ENCODE measurements around the gene FRMD4A.
"Not testable (repeated sequence)": the region's sequence is repeated elsewhere in the genome, so short reads cannot be mapped to it uniquely, and the experiment has no call there.

The FRMD4A gene

DNA sequence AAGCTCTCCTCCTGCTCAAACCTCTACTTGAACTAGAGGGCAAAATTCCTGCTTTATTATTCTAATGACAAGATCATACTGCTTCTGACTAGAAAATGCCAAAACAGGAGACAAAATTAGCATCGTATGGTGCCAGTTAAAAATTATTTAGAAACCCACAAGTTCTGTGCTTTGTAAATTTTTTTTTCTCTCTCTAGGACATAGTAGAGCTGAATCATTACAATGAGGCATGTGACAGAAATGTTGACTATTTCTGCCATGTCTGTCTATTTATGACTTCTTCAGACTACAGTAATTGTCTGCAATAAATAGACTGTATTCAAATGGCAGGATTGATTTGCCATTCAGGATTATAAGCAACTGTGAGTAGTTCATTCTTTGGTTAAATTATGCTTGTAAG lies 408.1 kb downstream of the FRMD4A start:
- TF ChIP-seq, protein P1, sequence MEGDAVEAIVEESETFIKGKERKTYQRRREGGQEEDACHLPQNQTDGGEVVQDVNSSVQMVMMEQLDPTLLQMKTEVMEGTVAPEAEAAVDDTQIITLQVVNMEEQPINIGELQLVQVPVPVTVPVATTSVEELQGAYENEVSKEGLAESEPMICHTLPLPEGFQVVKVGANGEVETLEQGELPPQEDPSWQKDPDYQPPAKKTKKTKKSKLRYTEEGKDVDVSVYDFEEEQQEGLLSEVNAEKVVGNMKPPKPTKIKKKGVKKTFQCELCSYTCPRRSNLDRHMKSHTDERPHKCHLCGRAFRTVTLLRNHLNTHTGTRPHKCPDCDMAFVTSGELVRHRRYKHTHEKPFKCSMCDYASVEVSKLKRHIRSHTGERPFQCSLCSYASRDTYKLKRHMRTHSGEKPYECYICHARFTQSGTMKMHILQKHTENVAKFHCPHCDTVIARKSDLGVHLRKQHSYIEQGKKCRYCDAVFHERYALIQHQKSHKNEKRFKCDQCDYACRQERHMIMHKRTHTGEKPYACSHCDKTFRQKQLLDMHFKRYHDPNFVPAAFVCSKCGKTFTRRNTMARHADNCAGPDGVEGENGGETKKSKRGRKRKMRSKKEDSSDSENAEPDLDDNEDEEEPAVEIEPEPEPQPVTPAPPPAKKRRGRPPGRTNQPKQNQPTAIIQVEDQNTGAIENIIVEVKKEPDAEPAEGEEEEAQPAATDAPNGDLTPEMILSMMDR (IDR thresholded peaks at IDR 0.05; ENCODE audit: low read depth, low read length, missing control alignments) = no peak
- H3K4me3 ChIP-seq (replicated peaks; ENCODE audit: low read depth, low read length) = no peak overlapping the region
- no peak for DNase-seq (ENCODE audit: extremely low read depth, low read depth)

DNA sequence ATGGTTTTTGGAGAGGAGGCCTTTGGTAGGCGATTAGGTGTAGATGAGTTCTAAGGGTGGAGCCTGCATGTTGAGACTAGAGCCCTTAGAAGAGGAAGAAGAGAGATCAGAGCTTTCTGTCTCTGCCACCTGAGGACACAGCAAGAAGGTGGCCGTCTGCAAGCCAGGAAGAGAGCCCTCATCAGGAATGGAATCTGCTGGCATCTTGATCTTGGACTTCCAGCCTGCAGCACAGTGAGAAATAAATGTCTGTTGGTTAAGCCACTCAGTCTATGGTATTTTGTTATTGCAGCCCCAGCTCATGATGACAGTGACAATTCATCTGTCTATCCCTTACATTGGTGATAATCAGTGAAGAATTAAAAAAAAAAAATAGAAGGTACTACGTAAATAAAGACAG lies 408.8 kb downstream of the FRMD4A start:
- TF ChIP-seq, protein P1 (IDR thresholded peaks at IDR 0.05; ENCODE audit: low read depth, low read length, missing control alignments) = no peak
- H3K4me3 ChIP-seq (replicated peaks; ENCODE audit: low read depth, low read length) = no peak overlapping the region
- no peak for DNase-seq (ENCODE audit: extremely low read depth, low read depth)

DNA sequence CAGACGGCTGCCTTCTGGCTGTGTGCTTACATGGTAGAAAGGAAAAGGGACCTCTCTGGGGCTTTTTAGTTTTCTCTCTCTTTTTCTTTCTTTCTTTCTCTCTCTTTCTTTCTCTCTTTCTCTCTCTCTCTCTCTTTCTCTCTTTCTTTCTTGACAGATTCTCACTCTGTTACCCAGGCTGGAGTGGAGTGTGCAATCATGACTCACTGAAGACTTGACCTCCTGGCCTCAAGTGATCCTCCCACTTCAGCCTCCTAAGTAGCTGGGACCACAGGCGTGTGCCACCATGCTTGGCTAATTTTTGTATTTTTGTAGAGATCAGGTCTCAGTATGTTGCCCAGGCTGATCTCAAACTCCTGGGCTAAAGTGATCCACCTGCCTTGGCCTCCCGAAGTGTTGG lies 409.6 kb downstream of the FRMD4A start:
- H3K4me3 ChIP-seq (replicated peaks; ENCODE audit: low read depth, low read length); DNase-seq (ENCODE audit: extremely low read depth, low read depth): not testable (repeated sequence)

DNA sequence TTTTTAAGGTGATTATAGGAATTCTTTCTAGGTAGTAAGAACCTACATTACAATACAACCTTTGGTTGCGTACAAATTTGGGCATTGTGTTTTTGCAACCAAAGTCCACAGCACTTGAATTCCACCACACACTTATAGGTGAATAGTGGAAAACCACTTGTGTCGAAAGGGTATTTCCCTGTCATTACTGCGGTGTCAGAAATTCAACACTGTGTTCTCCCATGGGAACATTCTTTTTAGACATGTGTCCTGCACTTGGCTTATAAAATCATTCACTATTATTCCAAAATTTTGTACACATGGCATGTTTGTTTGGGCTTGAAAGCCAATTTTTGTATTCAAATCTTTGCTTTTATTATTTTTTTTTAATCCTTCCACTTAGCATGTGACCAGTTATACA lies 410.3 kb downstream of the FRMD4A start:
- no peak for DNase-seq (ENCODE audit: extremely low read depth, low read depth)
- TF ChIP-seq, protein P1 (IDR thresholded peaks at IDR 0.05; ENCODE audit: low read depth, low read length, missing control alignments) = no peak
- no peak overlapping the region for H3K4me3 ChIP-seq (replicated peaks; ENCODE audit: low read depth, low read length)

DNA sequence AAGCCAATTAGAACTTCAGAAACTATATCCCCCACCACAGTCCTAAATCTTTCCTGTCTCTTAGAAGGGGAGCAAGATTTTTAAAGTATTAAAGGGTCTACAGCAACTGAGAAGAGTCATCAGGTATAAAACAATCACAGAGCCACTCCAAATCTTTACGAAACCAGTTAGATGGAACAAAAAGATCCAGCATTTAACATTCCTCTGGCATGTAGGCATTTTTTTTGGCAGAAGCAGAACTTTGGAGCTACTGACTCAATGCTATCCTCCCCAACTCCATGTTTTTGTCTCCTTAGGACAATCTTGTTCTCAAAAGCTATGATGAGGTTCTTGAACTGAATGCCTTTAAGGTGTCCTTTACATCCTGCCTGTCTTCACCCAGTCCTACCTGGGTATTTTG lies 410.7 kb downstream of the FRMD4A start:
- TF ChIP-seq, protein P1 (IDR thresholded peaks at IDR 0.05; ENCODE audit: low read depth, low read length, missing control alignments) = no peak

DNA sequence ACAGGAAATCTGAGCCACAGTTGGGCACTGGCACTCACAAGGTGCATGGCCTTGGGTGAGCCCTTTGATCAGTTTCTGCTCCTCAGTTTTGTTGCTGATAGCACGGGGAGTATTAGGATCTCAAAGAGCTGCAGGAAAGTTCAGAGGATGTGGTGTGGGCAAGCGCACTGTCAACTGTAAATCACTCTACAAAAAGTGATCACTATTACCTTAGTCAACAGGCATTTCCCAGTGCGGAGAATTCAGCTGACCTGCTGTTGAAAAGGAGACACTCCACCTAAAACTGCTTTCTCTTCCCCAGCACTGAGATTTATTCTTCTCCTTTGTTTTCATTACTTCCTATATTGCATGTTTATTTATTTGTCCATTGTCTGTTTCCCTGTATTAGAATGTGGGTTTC lies 412.9 kb downstream of the FRMD4A start:
- no peak overlapping the region for H3K4me3 ChIP-seq (replicated peaks; ENCODE audit: low read depth, low read length)
- TF ChIP-seq, protein P1 (IDR thresholded peaks at IDR 0.05; ENCODE audit: low read depth, low read length, missing control alignments) = no peak
- no peak for DNase-seq (ENCODE audit: extremely low read depth, low read depth)

More for the DNA sequence above, 410.7 kb downstream of the FRMD4A start:
- DNase-seq (ENCODE audit: extremely low read depth, low read depth) = no peak
- no peak overlapping the region for H3K4me3 ChIP-seq (replicated peaks; ENCODE audit: low read depth, low read length)

DNA sequence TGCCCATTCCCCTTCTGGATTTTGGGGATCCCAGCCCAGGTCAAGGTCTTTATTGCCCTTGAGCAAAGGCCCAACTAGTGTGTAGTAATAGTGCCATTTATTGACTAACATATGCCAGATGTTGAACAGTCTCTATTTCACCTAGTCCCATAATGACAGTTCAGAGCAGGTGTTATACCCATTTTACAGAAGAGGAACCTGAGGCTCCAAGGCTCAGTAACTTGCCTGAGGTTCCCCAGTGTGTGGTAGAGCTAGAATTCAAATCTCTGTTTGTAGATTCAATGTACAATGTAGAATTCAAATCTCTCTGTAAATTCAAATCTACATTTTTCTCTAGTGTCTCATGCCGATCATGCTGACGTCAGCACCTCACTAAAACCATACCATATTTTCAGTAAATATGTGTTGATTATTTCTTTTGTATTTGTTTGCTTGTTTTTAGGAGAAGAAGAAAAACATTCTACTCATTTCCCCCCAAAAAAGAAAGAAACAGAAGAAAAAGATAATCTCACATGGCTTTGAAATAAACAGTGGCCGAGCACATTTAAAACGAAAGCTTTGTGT lies 414.3 kb downstream of the FRMD4A start:
- H3K4me3 ChIP-seq (replicated peaks; ENCODE audit: low read depth, low read length) = no peak overlapping the region
- TF ChIP-seq, protein P1 (IDR thresholded peaks at IDR 0.05; ENCODE audit: low read depth, low read length, missing control alignments) = no peak

More for the DNA sequence above, 414.3 kb downstream of the FRMD4A start:
- no peak for DNase-seq (ENCODE audit: extremely low read depth, low read depth)
